22Rv1 (cell line): ENCODE results near the gene ITGB2.

Experiments
- CTCF ChIP-seq: fragments of 450-650 bp; IDR thresholded peaks from 2 replicates; pipeline ENCODE4 v1.5.1; 2017; ENCODE audit warnings: mild to moderate bottlenecking
- ZFX ChIP-seq: fragments of 450-650 bp; IDR thresholded peaks from 2 replicates; pipeline ENCODE4 v1.6.1; 2017; ENCODE audit warnings: antibody characterized with exemption, borderline replicate concordance

GRCh38 chr21:44910229-44911067 lies 10.3 kb downstream of the ITGB2 start:
- TF ChIP-seq CTCF (no peak), ZFX (no peak)
